SU-DHL-6 (cell line): ENCODE data around the gene TRIAP1.

ENCODE experiments used
- H2AFZ ChIP-seq: fragments of 200-600 bp; sonication (generic); 2 replicates; pipeline ENCODE4 v1.6.1; 2014; ENCODE audit warnings: low read depth, mild to moderate bottlenecking, moderate library complexity, mixed read lengths, antibody characterized with exemption, low read length; ENCODE audit not compliant: severe bottlenecking
- H3F3A ChIP-seq: fragments of 200-600 bp; shearing (Covaris generic); 2 replicates; pipeline ENCODE4 v1.6.0; 2016; ENCODE audit warnings: antibody characterized with exemption, mild to moderate bottlenecking; ENCODE audit not compliant: insufficient read depth
- H3K27ac ChIP-seq: fragments of 200-600 bp; sonication (generic); 2 replicates; pipeline ENCODE4 v1.5.1; 2016; ENCODE audit warnings: low read depth, mild to moderate bottlenecking, low read length, moderate library complexity, mixed read lengths
- H3K27me3 ChIP-seq: fragments of 200-600 bp; sonication (generic), shearing (Covaris generic); 2 replicates; pipeline ENCODE4 v1.6.0; 2014; ENCODE audit warnings: mild to moderate bottlenecking, low read length
- H3K36me3 ChIP-seq: fragments of 200-600 bp; sonication (generic); 2 replicates; pipeline ENCODE4 v1.6.1; 2014; ENCODE audit warnings: mild to moderate bottlenecking, low read length, mixed read lengths
- H3K4me2 ChIP-seq: fragments of 300-600, 200-600 bp; shearing (Covaris generic), sonication (generic); 2 replicates; pipeline ENCODE4 v1.6.0; 2014; ENCODE audit warnings: low read length, low read depth, mild to moderate bottlenecking; ENCODE audit not compliant: poor library complexity, severe bottlenecking
- H3K4me3 ChIP-seq: fragments of 200-600 bp; sonication (generic); 2 replicates; pipeline ENCODE4 v1.5.1; 2014; ENCODE audit warnings: antibody characterized with exemption, low read length, mild to moderate bottlenecking, mixed read lengths; ENCODE audit not compliant: insufficient read depth, poor library complexity, severe bottlenecking
- H3K79me2 ChIP-seq: fragments of 200-600 bp; sonication (generic); 2 replicates; pipeline ENCODE4 v1.6.1; 2014; ENCODE audit warnings: mild to moderate bottlenecking, low read length, moderate library complexity; ENCODE audit not compliant: insufficient read depth
- H3K9ac ChIP-seq: fragments of 200-600 bp; sonication (generic); 2 replicates; pipeline ENCODE4 v1.7.0; 2014; ENCODE audit warnings: mild to moderate bottlenecking, low read length
- H3K9me2 ChIP-seq: fragments of 200-600 bp; sonication (generic); replicated peaks from 2 replicates; pipeline ENCODE4 v1.6.1; 2014; ENCODE audit warnings: low read length; ENCODE audit not compliant: insufficient read depth
- H3K9me3 ChIP-seq: fragments of 200-600 bp; sonication (generic); 2 replicates; pipeline ENCODE4 v1.6.1; 2014; ENCODE audit warnings: low read length, mixed read lengths; ENCODE audit not compliant: insufficient read depth
- H4K20me1 ChIP-seq: fragments of 200-600 bp; sonication (generic); 2 replicates; pipeline ENCODE4 v1.6.1; 2014; ENCODE audit warnings: low read depth, mild to moderate bottlenecking, antibody characterized with exemption, low read length, moderate library complexity, mixed read lengths
- CTCF ChIP-seq: fragments of 200-600 bp; sonication (generic); IDR thresholded peaks from one replicate; pipeline ENCODE4 v1.5.1; 2017; ENCODE audit warnings: antibody characterized with exemption, mild to moderate bottlenecking, low read length, moderate library complexity; ENCODE audit not compliant: insufficient read depth, poor library complexity, severe bottlenecking
- EZH2phosphoT487 ChIP-seq: fragments of 200-600 bp; sonication (generic), shearing (Covaris generic); conservative IDR thresholded peaks from 2 replicates; pipeline ENCODE4 v1.6.1; 2018; ENCODE audit warnings: mild to moderate bottlenecking, antibody characterized with exemption, low read length, moderate library complexity, mixed read lengths

The TRIAP1 gene

GRCh38 chr12:120437735-120438494 is 8.3 kb downstream of the TRIAP1 start, which contains the start of gene COX6A1:
COX6A1 (plus strand) TSS chr12:120438113; CDS start chr12:120438127, 14 bp downstream.
- TF ChIP-seq CTCF (no peak), EZH2phosphoT487 (no peak)
- H3K79me2 ChIP-seq: peaks cover 28% of the 10 kb centered on the region
- H4K20me1 ChIP-seq: 0 out of 2 replicates have a peak, but pooled peaks cover 5% of the 10 kb centered on the region
- H3K9ac ChIP-seq: peak within 1 kb of the TSS; percentile 69
- no peaks in the 10 kb centered on the region for H3K9me3 ChIP-seq
- H2AFZ ChIP-seq: peak within 1 kb of the TSS; percentile 95
- H3K4me3 ChIP-seq: peak within 1 kb of the TSS; percentile 83
- no peaks in the 10 kb centered on the region for H3K27me3 ChIP-seq
- peak within 1 kb of the TSS; percentile 100 for H3K4me2 ChIP-seq
- peak within 1 kb of the TSS; percentile 70 for H3K27ac ChIP-seq
- no peaks in the 10 kb centered on the region for H3K9me2 ChIP-seq
- H3F3A ChIP-seq: peaks cover 7% of the 10 kb centered on the region; the same call in 1 of the 2 replicates
- H3K36me3 ChIP-seq: no peaks in the 10 kb centered on the region

GRCh38 chr12:120432772-120433525 is 13.2 kb downstream of the TRIAP1 start:
- Histone ChIP-seq H3K27ac (no peak overlapping the region), H3K9me3 (no peaks in the 10 kb centered on the region), H3F3A (no peaks in the 10 kb centered on the region), H2AFZ (no peak overlapping the region), H3K79me2 (peaks cover under 1% of the 10 kb centered on the region; the same call in 1 of the 2 replicates), H3K4me2 (no peak overlapping the region), H3K9ac (no peak overlapping the region), H3K4me3 (no peak overlapping the region), H3K36me3 (no peaks in the 10 kb centered on the region), H3K9me2 (no peaks in the 10 kb centered on the region), H4K20me1 (no peaks in the 10 kb centered on the region), H3K27me3 (no peaks in the 10 kb centered on the region)
- TF ChIP-seq EZH2phosphoT487: no peak
- no peak for TF ChIP-seq CTCF

- Histone ChIP-seq H3K27me3 (no peaks in the 10 kb centered on the region), H3K27ac (no peak overlapping the region), H3F3A (no peaks in the 10 kb centered on the region; the same call in 1 of the 2 replicates), H3K4me3 (no peak overlapping the region), H2AFZ (no peak overlapping the region), H3K36me3 (no peaks in the 10 kb centered on the region), H3K4me2 (no peak overlapping the region), H3K9ac (no peak overlapping the region), H3K79me2 (no peaks in the 10 kb centered on the region), H3K9me3 (no peaks in the 10 kb centered on the region), H4K20me1 (no peaks in the 10 kb centered on the region), H3K9me2 (no peaks in the 10 kb centered on the region)
- TF ChIP-seq CTCF (no peak), EZH2phosphoT487 (no peak)
These were observed 16.8 kb downstream of the TRIAP1 start for GRCh38 chr12:120429368-120429767.
